ENCODE results near the gene DIAPH2. TPM values are rescaled to one million over a fixed set of nuclear protein-coding genes. Genes with fewer than 3 reads are reported as not detected.

The DIAPH2 gene
- total RNA-seq, 2 donors from 2014 or later, result 12.5 to 18.3 TPM

DNA sequence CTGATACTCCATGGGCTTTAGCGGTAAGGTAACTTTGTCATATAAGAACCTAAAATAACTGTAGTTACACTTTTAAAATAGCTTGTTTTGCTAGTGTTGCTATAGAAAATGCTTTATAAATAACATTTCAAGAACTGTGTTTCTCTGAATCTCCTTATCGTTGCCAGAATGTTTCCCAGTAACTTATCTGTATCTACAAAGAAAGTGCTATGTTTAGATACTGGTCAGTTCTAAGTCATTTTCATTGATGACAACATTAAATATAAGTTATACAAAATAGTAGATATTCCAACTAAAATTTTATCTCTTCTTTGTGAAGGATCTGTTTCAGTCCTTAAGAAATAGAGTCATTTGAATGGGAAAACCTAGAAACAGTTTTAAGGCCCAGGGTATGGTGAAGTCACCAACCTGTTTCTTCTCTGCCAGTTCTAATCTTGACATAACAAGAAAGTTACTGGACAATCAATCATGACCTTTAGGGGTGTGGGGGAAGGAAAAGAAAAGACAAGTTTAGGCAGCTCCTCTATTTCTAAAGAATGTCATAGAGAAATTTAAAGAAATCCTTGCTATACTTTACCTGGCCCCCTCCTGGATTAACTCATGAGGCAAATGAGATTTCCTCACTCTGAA lies 625.0 kb downstream of the DIAPH2 start:
- ATAC-seq (no peak), DNase-seq (no peak)
- Mint-ChIP-seq H3K36me3 (ENCODE audit: low read depth) (peaks cover 2% of the 10 kb centered on the region), H3K27me3 (no peaks in the 10 kb centered on the region), H3K27ac (no peak overlapping the region), H3K4me3 (no peak overlapping the region), H3K4me1 (no peaks in the 10 kb centered on the region)
- no peaks in the 10 kb centered on the region for H3K9me3 ChIP-seq (ENCODE audit: control insufficient read depth, low read length, poor library complexity, severe bottlenecking)

DNA sequence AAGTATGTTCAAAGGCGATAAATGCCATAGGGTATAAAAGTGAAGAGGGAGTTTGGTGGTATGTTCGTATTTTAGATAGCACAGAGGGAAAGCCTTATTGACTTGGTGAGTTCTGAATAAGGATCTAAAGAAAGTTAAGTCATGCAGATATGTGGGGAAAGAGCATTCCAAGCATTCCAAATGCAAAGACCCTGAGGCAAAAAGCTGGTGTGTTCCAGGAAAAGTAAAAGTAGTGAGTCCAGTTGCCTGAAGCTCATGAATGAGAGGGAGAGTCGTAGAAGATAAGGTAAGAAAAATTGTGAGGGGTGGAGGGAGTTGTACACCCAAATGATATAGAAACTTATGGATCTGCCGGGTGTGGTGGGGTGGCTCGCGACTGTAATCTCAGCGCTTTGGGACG lies 625.7 kb downstream of the DIAPH2 start:
- H3K27me3 Mint-ChIP-seq, result no peaks in the 10 kb centered on the region
- ATAC-seq (no peak), DNase-seq (no peak)
- no peaks in the 10 kb centered on the region for H3K4me1 Mint-ChIP-seq
- no peak overlapping the region for H3K27ac Mint-ChIP-seq
- no peaks in the 10 kb centered on the region for H3K36me3 Mint-ChIP-seq (ENCODE audit: low read depth)
- H3K4me3 Mint-ChIP-seq, result peak overlapping the region; percentile 52
- H3K9me3 ChIP-seq (ENCODE audit: control insufficient read depth, low read length, poor library complexity, severe bottlenecking), result no peaks in the 10 kb centered on the region

DNA sequence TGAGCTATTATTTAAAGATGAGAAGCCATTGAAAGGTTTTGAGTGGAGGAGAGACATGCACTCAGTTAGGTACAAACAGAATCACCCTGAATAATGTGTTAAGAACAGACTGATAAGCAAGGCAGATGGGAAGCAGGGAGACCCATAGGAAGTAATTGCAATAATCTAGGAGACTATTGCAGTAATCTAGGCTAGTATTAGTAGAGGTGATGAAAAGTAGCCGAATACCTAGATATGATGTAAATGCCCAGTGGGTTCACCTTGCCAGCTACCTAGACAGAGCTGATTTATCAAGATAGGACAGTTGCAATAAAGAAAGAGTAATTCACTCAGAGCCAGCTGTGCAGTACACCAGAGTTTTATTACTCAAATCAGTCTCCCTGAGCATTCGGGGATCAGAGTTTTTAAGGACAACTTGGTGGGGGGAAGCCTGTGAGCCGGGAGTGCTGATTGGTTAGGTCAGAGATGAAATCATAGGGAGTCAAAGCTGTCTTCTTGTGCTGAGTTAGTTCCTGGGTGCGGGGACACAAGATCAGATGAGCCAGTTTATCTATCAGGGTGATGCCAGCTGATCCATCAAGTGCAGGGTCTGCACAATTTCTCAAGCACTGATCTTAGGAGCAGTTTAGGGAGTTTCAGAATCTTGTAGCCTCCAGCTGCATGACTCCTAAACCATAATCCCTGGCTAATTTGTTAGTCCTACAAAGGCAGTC lies 626.6 kb downstream of the DIAPH2 start:
- DNase-seq (no peak), ATAC-seq (no peak)
- no peak overlapping the region for H3K4me3 Mint-ChIP-seq
- H3K27ac Mint-ChIP-seq, result no peak overlapping the region
- H3K27me3 Mint-ChIP-seq, result no peaks in the 10 kb centered on the region
- no peaks in the 10 kb centered on the region for H3K9me3 ChIP-seq (ENCODE audit: control insufficient read depth, low read length, poor library complexity, severe bottlenecking)
- H3K36me3 Mint-ChIP-seq (ENCODE audit: low read depth), result no peaks in the 10 kb centered on the region
- no peaks in the 10 kb centered on the region for H3K4me1 Mint-ChIP-seq

DNA sequence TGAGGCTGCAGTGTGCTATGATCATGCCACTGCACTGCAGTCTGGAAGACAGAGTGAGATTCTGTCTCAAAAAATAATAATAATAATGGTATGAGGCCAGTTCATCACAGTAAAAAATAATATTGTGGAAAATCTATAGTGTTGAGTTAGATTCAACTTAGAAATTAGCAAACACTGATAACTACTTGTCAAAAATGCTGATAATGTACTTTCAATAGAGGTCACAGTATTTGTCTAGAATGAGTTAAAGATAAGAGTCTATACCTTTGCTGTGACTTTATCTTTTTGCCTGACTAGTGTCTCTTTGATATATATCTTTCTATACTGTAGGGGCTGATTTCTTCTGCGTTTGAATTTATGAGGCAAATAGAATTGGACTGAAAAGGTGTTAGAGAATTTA lies 629.7 kb downstream of the DIAPH2 start:
- H3K9me3 ChIP-seq (ENCODE audit: control insufficient read depth, low read length, poor library complexity, severe bottlenecking), result no peaks in the 10 kb centered on the region
- DNase-seq (no peak), ATAC-seq (no peak)
- Mint-ChIP-seq H3K4me1 (no peaks in the 10 kb centered on the region), H3K27ac (no peak overlapping the region), H3K4me3 (no peak overlapping the region), H3K27me3 (no peaks in the 10 kb centered on the region), H3K36me3 (ENCODE audit: low read depth) (no peaks in the 10 kb centered on the region)

DNA sequence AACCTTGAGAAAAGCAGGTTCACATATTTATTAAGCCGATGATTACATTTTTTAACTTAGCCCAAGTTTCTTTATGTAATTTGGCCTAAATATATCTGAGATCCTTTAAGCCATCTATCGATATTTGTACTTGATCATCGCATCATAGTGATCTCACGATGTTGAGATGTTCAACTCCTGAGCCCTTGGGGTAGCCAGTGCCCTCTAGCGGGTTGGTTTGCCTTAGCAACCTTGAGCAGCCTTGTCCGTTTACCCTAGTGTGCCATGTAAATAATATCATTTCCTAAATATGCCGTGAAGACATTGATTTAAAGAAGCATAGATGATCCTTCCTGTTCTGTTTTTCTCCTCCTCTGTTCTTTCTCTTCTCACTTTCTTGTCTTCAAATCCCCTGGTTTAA lies 631.3 kb downstream of the DIAPH2 start:
- Mint-ChIP-seq H3K4me1 (no peaks in the 10 kb centered on the region), H3K27ac (no peak overlapping the region), H3K36me3 (ENCODE audit: low read depth) (no peaks in the 10 kb centered on the region), H3K4me3 (no peak overlapping the region), H3K27me3 (no peaks in the 10 kb centered on the region)
- no peak for DNase-seq
- ATAC-seq, result no peak
- H3K9me3 ChIP-seq (ENCODE audit: control insufficient read depth, low read length, poor library complexity, severe bottlenecking), result no peaks in the 10 kb centered on the region

DNA sequence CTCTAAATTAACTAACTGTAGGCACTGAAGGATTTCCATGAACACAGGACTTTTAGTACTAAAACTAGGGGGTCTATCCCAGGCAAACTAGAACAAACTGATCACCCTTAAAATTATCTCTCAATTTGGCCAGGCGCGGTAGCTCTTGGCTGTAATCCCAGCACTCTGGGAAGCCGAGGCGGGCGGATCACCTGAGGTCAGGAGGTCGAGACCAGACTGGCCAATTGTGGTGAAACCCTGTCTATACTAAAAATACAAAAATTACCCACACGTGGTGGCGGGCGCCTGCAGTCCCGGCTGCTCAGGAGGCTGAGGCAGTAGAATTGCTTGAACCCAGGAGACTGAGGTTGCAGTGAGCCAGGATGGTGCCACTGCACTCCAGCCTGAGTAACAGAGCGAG lies 635.7 kb downstream of the DIAPH2 start:
- H3K4me1 Mint-ChIP-seq, result no peaks in the 10 kb centered on the region
- DNase-seq, result no peak
- H3K4me3 Mint-ChIP-seq, result no peak overlapping the region
- no peaks in the 10 kb centered on the region for H3K27me3 Mint-ChIP-seq
- ATAC-seq, result no peak
- H3K36me3 Mint-ChIP-seq (ENCODE audit: low read depth), result no peaks in the 10 kb centered on the region
- H3K27ac Mint-ChIP-seq, result no peak overlapping the region
- H3K9me3 ChIP-seq (ENCODE audit: control insufficient read depth, low read length, poor library complexity, severe bottlenecking), result no peaks in the 10 kb centered on the region

DNA sequence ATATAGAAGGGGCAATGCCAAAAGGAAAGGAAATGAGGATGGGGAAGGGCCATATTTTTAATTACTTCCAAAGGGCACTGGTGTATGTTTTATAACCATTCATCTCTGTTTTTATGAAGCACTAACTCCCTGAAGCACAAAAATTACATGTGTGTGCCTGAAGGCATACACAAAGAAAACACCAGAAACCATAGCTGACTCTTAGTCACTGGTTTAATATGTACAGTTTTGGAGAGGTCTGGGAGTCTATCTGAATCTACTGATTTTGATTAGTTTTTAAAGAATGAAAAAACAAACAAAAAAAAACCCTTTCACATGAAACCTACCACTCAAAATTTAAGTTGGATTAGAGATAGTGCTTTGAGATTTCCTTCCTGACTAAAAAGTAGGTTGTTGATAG lies 637.8 kb downstream of the DIAPH2 start:
- ATAC-seq, result no peak
- Mint-ChIP-seq H3K27me3 (no peaks in the 10 kb centered on the region), H3K36me3 (ENCODE audit: low read depth) (no peaks in the 10 kb centered on the region), H3K4me3 (no peak overlapping the region), H3K27ac (no peak overlapping the region), H3K4me1 (no peaks in the 10 kb centered on the region)
- no peak for DNase-seq
- H3K9me3 ChIP-seq (ENCODE audit: control insufficient read depth, low read length, poor library complexity, severe bottlenecking), result no peaks in the 10 kb centered on the region

DNA sequence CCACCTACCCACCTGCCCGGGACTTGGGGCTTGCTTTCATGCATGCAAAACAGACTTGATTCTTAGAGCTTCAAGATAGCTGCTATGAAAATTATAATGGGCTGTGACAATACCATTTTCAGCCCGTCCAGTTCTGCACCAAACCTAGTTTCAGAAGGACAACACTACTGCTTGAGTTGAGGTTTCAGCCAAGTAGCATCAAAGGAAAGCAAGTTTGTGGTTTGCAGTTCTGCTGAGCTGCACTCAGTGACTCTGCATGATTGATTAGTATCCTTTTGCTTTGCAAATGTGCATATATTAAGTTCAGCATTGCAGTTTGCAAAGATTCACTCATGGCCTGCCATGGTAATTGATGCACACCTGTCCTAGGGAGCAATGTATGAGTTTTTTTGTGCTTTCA lies 641.8 kb downstream of the DIAPH2 start:
- no peaks in the 10 kb centered on the region for H3K9me3 ChIP-seq (ENCODE audit: control insufficient read depth, low read length, poor library complexity, severe bottlenecking)
- ATAC-seq, result no peak

DNA sequence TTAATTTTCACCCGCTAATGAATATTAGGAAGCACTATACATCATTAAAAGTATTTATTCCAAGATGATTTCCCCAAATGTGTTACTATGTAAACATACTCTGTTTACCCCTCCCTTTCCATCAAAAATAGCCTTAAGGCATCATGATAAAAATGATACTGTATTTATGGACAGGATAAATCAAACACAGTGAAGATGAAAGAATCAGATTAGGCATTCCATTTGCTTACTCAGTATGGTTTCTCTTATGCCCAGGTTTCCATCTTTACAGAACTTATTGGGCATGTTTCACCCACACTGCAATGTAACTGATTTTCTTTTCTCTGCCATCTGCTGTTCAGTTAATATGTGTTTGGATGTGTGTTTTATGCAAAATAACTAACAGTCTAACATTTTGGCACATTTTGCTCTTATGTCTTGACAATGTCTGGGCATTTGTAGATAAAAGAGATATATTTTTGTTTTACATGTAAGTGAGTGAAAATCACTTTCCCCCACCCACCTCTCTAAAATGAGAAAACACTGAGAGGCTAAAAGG lies 644.3 kb downstream of the DIAPH2 start:
- Mint-ChIP-seq H3K27ac (no peak overlapping the region), H3K36me3 (ENCODE audit: low read depth) (no peaks in the 10 kb centered on the region), H3K27me3 (no peaks in the 10 kb centered on the region), H3K4me1 (no peaks in the 10 kb centered on the region), H3K4me3 (no peak overlapping the region)
- no peaks in the 10 kb centered on the region for H3K9me3 ChIP-seq (ENCODE audit: control insufficient read depth, low read length, poor library complexity, severe bottlenecking)
- no peak for DNase-seq
- ATAC-seq, result no peak

More for the DNA sequence above, 641.8 kb downstream of the DIAPH2 start:
- Mint-ChIP-seq H3K36me3 (ENCODE audit: low read depth) (no peaks in the 10 kb centered on the region), H3K27ac (no peak overlapping the region), H3K27me3 (no peaks in the 10 kb centered on the region), H3K4me3 (no peak overlapping the region), H3K4me1 (no peaks in the 10 kb centered on the region)
- DNase-seq, result no peak

DNA sequence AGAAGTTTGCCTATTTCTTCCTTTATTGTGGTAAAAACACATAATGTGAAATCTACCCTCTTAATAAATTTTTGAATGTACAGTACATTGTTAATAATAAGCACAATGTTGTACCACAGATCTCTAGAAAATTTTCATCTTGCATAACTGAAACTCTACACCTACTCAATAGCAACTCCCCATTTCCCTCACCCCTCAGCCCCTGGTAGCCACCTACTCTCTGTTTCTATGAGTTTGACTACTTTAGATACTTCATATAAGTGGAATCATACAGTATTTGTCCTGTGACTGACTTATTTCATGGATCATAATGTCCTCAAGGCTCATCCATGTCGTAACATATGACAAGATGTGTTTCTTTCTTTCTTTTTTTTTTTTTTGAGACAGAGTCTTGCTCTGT lies 645.5 kb downstream of the DIAPH2 start:
- Mint-ChIP-seq H3K4me3 (no peak overlapping the region), H3K4me1 (no peaks in the 10 kb centered on the region), H3K36me3 (ENCODE audit: low read depth) (no peaks in the 10 kb centered on the region), H3K27ac (no peak overlapping the region), H3K27me3 (no peaks in the 10 kb centered on the region)
- no peaks in the 10 kb centered on the region for H3K9me3 ChIP-seq (ENCODE audit: control insufficient read depth, low read length, poor library complexity, severe bottlenecking)
- DNase-seq (no peak), ATAC-seq (no peak)

DNA sequence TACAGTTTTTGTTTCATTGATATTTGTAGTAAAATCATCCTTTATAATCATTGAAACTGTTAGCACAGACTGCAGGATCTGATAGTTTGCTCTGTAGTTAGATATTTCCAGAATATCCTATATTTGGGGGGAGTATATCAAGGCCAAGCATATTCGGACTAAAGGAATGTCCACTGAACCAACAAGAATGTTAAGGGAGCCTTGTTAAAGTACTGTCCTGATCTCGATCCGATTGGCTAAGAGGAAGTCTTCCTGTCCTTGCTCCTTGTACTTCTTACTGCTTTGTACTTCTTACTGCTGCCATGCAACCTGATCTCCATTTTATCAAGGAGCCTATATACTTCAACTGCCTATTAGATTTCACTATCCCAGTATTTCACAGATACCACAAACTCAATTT lies 648.3 kb downstream of the DIAPH2 start:
- Mint-ChIP-seq H3K4me3 (no peak overlapping the region), H3K27ac (no peak overlapping the region), H3K27me3 (no peaks in the 10 kb centered on the region), H3K4me1 (no peaks in the 10 kb centered on the region), H3K36me3 (ENCODE audit: low read depth) (peaks cover 2% of the 10 kb centered on the region)
- ATAC-seq, result no peak
- no peak for DNase-seq
- no peaks in the 10 kb centered on the region for H3K9me3 ChIP-seq (ENCODE audit: control insufficient read depth, low read length, poor library complexity, severe bottlenecking)

DNA sequence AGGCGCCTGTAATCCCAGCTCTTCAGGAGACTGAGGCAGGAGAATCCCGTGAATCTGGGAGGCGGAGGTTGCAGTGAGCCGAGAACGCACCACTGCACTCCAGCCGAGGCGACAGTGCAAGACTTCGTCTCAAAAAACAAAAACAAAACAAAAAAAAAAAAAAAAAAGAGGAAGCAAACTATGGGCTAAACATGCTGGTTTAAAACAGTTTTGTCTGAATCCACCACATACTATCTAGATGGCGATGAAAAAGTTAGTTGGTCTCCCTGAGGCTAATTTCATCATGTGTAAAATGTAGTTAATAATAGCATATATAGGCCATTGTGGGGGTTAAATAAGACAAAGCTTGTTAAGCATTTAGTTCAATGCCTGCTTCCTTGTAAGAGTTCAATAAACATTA lies 650.2 kb downstream of the DIAPH2 start:
- ATAC-seq (no peak), DNase-seq (no peak)
- H3K4me3 Mint-ChIP-seq, result no peak overlapping the region
- no peaks in the 10 kb centered on the region for H3K4me1 Mint-ChIP-seq
- H3K9me3 ChIP-seq (ENCODE audit: control insufficient read depth, low read length, poor library complexity, severe bottlenecking), result no peaks in the 10 kb centered on the region
- H3K36me3 Mint-ChIP-seq (ENCODE audit: low read depth), result peaks cover 2% of the 10 kb centered on the region
- no peak overlapping the region for H3K27ac Mint-ChIP-seq
- no peaks in the 10 kb centered on the region for H3K27me3 Mint-ChIP-seq

DNA sequence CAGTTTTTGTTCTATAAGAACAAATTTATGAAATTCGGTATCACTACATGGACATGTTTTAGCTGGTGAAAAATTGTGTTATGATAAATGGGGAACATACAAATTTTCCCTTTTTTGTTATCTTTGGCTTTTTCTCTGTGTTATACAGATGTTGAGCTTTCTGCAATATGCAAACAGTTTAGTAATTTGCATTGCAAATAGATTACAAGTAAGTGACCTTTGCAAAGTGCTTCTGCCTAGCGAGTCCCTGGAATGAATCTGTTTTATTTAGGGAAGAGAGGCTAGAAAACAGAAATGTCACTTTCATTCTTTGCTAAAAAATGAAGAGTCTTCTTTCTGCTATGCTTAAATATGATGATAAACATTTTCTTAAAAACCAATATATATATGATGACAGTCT lies 660.1 kb downstream of the DIAPH2 start:
- H3K27ac Mint-ChIP-seq, result no peak overlapping the region
- ATAC-seq, result no peak
- peaks cover 3% of the 10 kb centered on the region for H3K36me3 Mint-ChIP-seq (ENCODE audit: low read depth)
- H3K9me3 ChIP-seq (ENCODE audit: control insufficient read depth, low read length, poor library complexity, severe bottlenecking), result no peaks in the 10 kb centered on the region
- no peak overlapping the region for H3K4me3 Mint-ChIP-seq
- DNase-seq, result no peak
- no peaks in the 10 kb centered on the region for H3K27me3 Mint-ChIP-seq
- no peaks in the 10 kb centered on the region for H3K4me1 Mint-ChIP-seq

DNA sequence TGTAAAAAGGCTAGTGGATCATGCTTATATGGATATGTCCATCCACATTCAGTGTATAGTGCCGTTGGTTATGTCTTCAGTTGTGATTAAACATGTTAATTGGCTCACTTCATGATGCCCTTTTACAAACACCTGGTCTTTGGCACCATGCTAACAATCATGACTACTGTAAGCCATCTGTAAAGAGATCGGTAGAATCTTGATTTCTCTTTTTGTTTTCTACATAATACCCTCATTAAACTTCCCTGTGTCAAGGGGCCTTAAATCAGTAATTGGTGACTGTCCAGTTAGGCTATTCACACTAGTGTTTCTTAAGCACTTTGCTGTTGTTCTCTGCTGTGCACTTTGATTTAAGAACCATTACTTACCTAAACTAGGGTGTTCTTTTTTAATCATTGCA lies 674.3 kb downstream of the DIAPH2 start:
- H3K4me3 Mint-ChIP-seq, result no peak overlapping the region
- no peak overlapping the region for H3K27ac Mint-ChIP-seq
- no peaks in the 10 kb centered on the region for H3K9me3 ChIP-seq (ENCODE audit: control insufficient read depth, low read length, poor library complexity, severe bottlenecking)
- no peaks in the 10 kb centered on the region for H3K27me3 Mint-ChIP-seq
- H3K4me1 Mint-ChIP-seq, result no peaks in the 10 kb centered on the region
- ATAC-seq (no peak), DNase-seq (no peak)
- H3K36me3 Mint-ChIP-seq (ENCODE audit: low read depth), result no peaks in the 10 kb centered on the region
